Mesenteric fat pad (tissue), 1 donor: ENCODE measurements around the gene HTR7. TPM values are rescaled to one million over a fixed set of nuclear protein-coding genes. Genes with fewer than 3 reads are reported as not detected.

Experiments used
- DNase-seq: peaks from one replicate; pipeline ENCODE4 v3.0.0-alpha.2; 2020; ENCODE audit warnings: low spot score
- total RNA-seq: library from RNA; stranded (reverse); fragmentation: NEBNext Ultra II Directional; extraction: Animal tissue kit (Norgen Biotek cat#: 25700); gene quantifications from one replicate; pipeline ENCODE4 v1.2.1, GENCODE V29; 2021
- donor health status: DM: yes; HTN: yes; CAD: no.

HTR7 gene
- total RNA-seq, 1 donor from 2014 or later = 0.74 TPM

- no peak for DNase-seq
These were observed 52.6 kb downstream of the HTR7 start for GRCh38 chr10:90805206-90805605.

- DNase-seq = no peak
These were observed 53.5 kb downstream of the HTR7 start for GRCh38 chr10:90804354-90804753.

DNA sequence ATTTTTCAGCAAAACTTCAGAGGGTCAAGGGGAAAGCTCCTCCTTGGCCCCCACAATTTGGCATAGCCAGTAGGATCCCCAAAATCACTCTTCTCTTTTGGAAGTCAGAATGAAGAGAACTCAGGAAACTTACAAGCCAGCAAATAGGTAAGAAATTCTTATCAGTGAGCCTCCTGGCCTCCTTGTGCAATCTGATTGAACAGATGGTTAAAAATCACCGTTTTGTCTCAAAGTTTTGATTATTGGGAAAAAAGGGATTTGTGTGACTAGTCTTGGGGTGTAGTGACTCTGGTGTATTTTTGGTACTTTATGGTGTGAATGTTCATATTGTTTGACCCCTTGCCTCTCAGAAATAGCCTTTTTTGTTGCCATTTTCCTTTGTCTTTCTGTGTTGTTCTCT lies 56.2 kb downstream of the HTR7 start:
- DNase-seq = no peak

GRCh38 chr10:90800232-90800796 lies 57.5 kb downstream of the HTR7 start:
- no peak for DNase-seq

GRCh38 chr10:90799172-90799571 lies 58.7 kb downstream of the HTR7 start:
- DNase-seq = no peak

DNA sequence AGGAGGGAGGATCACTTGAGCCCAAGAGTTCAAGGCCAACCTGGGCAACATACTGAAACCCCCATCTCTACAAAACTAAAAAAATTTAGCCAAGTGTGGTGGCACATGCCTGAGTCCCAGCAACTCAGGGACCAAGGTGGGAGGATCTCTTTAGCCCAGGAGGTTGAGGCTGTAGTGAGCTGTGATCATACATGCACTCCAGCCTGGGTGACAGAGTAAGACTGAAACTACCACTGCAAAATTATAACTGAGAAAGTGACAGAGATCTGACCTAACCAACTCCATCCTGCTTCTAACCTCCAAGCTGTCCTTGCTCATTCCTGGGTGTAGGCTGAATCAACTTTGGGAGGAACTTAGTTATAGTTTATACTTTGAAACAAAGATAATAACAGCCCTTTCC lies 59.4 kb downstream of the HTR7 start:
- DNase-seq = no peak

GRCh38 chr10:90790422-90790821 lies 67.4 kb downstream of the HTR7 start:
- no peak for DNase-seq

DNA sequence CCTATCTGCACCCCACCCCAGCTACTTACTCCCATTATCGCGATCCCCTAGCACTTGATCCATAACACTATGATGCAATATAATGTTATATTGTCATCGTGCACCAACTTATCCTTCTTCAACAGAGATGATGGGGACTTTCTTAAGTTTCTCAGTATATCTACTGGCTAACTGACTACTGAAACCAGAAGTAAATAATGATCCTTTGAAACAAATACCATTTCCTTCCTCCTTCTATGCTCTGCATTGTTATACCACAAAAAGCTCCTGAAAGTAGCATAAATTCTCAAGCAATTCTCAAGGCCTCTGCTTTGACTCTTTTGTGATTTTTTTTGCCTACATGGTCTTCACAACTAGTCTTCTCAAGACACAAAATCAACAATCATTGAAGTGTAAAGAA lies 68.9 kb downstream of the HTR7 start:
- DNase-seq = no peak

DNA sequence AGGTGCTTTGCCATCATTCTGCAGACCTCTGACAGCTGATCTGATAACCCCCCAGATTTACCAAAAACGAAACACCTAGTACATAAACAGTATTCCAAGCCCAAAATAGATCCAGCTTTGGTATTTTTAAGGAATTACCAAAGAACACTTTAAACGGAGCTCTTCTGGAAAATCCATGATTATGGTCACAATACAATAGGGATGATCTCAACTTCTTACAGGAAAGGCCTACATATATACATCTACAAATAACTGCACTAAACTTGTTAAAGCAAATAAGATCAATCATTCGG lies 69.7 kb downstream of the HTR7 start:
- DNase-seq = no peak

DNA sequence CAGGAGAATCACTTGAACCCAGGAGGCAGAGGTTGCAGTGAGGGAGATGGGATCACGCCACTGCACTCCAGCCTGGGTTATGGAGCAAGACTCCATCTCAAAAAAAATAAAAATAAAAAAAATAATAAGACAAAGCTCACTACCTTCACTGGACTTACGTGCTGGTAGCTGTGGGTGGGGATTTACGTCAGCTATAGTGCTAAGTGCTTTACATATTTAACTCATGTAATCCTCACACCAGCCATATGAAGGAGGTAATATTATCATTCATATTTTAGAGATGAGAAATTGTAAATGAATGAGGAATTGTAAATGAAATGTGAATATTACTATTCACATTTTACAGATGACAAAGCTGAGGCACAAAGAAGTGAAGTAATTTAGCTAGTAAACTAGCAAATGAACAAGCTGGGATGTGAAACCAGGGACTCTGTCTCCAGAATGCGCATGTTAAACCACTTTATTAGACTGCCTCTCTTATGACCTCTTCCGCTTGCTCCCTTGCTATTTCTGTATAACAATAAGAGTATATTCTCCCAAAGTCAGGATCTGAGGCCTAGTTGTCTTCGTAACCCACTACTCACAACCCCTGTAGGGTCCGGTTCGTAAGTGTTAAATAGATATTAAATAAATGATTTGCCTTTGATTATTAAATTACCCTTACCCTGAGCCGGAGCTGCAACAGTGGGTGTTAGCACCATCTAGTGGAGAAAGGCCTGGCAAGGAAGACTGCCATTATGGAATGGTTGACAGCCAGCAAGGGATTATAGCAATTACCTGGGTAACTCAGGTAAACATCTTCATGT lies 70.2 kb downstream of the HTR7 start:
- DNase-seq = no peak

DNA sequence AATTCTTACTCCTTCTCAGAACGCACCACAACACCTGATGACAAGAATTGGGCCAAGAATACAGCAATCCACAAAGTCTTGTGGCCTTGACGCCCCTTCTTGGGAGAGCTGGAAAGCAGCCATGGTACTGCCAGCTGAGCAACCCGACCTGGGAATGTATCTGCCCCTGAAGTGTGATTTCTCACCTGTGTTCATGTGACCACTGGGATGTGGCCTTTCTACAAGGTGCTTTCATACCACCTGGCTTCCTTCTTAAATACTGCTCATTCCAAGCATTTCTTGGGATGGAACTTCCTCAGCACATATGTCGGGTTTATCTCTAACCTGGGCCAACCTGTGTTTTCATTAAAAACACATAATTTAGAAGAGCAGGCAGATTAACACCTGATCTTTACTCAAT lies 72.1 kb downstream of the HTR7 start:
- DNase-seq = no peak

DNA sequence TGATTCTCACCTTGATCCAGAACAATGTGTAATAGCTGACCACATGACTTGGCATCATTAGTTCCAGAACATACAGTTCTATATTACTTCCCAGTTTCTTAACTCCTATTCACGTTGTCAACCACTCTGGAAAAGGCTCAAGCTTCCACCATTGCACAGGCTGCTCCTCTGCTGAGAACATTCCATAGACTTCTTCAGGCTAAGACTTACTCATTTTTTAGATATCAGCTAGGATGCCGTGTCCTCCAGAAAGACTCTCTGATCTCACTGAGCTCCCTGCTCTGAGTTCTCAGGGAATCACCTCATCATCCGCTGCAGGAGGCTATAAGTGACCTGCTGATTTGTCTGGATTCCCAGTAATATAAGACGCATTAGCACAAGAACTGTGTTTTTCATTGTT lies 73.1 kb downstream of the HTR7 start:
- no peak for DNase-seq

DNA sequence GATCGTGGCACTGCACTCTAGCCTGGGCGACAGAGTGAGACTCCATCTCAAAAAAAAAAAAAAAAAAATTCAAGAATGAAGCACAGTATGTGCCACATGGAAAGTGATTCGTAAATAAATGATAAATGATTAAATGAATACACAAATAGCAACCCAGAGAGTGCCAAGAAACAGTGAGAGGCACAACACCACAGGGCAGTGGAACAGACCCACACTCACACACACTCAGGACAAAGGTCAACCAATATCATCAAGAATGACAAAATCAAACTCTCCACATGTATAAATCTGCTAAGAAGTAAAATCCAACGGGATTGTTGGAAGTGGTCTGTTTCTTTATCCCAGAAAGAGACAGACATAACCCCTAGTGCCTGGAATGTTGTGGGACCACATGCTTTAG lies 77.4 kb downstream of the HTR7 start:
- no peak for DNase-seq

- DNase-seq = no peak
These were observed 78.3 kb downstream of the HTR7 start for GRCh38 chr10:90779548-90779947.

DNA sequence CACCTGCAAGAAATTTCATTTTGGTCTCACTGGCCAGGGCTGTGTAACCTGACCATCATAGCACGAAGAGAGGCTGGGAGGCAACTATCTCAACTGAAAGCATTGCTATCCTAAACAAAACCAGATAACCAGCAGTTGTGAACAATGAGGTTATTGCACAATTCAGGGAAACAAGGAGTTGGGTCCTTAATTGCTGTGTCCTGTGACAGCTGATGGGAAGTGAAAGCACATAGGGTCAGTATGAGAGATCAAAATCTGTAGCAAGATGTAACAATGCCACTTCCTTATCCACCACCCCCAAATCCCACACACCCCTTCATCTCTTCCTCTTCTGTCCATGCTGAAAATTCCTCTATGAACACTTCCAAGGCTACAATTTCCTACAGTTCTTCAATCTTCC lies 80.2 kb downstream of the HTR7 start:
- no peak for DNase-seq

- no peak for DNase-seq
These were observed 82.3 kb downstream of the HTR7 start for GRCh38 chr10:90775351-90776028.

DNA sequence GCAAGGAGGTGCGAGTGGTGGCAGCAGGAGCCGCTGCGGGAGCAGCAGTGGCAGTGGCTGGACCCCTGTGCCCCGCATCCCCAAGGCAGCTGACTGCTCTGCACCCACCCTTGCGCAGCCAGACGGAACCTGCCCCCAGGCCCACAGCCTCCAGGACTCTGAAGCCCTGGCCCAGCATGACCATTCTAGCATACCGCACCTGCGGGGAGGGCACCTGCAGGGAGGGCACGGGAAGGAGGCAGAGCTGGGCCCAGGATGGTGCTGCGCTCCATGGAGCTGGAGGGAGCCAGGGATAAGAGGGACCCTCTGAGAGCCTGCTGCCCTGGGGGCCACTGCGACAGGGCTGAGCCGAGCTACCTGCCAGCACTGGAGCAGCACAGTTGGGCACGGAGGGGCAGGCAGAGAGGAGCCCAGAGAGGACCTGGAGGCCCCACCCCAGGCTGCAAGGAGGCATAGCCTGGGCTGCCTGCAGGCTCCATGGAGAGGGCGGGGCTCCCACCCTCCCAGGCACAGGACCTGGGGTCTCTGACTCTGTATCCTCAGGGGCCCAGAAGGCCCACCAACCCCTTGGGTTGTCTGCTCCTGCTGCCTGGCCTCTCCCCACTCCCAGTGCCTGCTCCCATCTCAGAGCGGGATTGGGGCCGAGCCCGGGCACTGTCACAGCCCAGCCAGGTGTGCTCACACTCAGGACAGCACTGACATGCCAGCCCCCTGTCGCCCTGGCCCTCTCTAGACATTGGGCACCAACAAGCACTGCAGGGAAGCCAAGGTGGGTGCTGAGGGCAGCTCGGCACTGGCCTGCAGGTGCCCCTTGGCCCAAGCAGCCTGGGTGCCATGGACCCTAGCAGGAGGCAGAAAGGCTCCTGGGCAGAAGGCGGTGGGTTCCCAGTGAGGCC lies 87.6 kb downstream of the HTR7 start:
- no peak for DNase-seq

DNA sequence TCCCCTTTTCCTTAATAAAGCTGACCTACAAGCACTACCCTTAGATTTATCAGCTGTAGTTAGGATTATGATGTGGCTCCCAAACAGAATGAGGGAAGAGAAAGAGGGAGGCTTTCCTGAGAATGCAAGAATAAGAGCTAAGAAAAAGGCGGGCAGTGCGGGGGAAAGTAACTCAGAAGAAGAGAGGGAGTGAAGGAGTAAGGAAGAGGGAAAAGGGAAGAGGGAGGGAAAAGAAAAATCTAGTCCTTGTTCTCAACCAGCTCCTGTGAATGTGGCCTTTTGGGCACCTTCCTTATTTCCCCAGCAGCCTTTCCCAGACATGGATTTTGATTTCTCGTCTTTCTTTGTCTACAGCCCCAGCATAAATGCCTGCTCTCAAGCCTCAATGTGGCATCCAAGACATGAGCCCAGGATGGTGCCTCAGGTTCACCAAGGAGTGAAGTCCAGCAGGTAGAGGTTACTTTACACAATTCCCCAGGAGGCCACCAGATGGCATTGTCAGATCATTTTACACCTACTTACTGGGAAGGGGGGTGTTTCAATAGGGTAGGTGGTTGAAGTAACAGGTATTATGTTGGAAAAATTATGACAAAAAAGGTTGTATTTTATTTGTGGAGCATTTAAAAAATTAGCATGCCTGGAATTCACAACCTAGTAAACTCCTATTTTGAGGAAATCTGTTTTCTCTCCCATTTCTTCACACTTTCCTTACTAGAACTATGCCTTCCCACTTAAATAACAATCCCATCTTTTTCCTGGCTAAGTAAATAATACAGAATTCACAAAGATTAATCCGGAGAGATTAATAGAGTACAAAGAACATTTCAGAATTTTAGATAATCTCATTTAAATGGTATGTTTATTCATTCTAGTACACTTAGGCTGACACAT lies 106.5 kb downstream of the HTR7 start:
- no peak for DNase-seq

DNA sequence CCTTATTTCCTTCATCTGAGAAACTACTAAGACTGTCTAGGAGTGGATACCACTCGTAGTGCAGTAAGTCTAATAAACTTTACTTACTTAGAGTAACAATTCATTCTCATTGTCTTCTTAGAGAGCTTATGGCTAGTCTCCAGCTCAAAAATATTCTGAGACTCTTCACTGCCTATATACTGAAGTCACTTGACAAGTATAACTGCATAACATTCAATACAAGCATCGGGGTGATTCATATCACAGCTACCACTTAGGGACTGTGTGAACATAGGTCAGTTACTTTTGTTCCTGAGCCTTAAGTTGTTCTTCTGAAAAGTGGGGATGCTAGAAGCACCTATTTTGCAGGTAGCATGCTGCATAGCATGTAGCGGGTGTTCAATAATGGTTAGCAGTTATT lies 111.0 kb downstream of the HTR7 start:
- no peak for DNase-seq

GRCh38 chr10:90745565-90745964 lies 112.3 kb downstream of the HTR7 start:
- no peak for DNase-seq

DNA sequence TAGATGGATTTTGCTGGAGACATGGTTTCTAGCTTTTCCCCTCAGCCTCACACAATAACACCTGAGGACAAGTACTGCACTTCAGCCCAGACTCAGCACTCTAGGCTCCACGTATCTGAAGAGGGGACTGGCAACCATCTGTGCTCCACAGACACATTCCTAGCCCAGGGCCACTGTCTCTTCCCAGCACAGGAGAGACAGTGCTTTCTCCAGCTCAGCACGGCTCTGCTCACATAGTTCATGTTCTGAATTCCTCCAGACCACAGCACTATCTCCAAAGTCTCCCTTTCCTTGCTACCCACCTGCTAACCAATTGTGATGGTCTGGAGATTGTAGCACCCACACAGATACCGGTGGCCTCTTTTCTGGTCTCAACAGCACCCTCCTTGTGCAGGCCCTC lies 114.5 kb downstream of the HTR7 start:
- no peak for DNase-seq
